ENCODE data around the gene ELOVL7.
"Not testable (repeated sequence)": the region's sequence is repeated elsewhere in the genome, so short reads cannot be mapped to it uniquely, and the experiment has no call there.

DNA sequence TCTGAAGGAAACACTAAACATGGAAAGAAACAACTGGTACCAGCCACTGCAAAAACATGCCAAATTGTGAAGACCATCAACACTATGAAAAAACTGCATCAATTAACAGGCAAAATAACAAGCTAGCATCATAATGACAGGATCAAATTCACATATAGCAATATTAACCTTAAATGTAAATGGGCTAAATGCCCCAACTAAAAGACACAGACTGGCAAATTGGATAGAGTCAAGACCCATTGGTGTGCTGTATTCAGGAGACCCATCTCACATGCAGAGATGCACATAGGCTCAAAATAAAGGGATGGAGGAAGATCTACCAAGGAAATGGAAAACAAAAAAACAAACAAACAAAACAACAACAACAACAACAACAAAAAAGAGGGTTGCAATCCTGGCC, 113.2 kb downstream of the ELOVL7 start:
- TF ChIP-seq POLR2A (IDR thresholded peaks at IDR 0.05; ENCODE audit: low read length); GATA1 (IDR thresholded peaks at IDR 0.05; ENCODE audit: low read depth, low read length): not testable (repeated sequence)

All from erythroblast (primary cell).